ENCODE results near the gene PCP2.

PCP2 gene

GRCh38 chr19:7633698-7634097 lies at the start of gene PCP2:
PCP2 (minus strand) TSS chr19:7633719; CDS start chr19:7633457, 262 bp downstream.
- no peak for TF ChIP-seq CTCF (IDR thresholded peaks at IDR 0.05)
- peaks cover 0 to 18% (median 0%) of the 10 kb centered on the region in 3 donors for H3K36me3 ChIP-seq
- H3K9me3 ChIP-seq, result no peaks in the 10 kb centered on the region
- no peak within 1 kb of the TSS for H3K27ac ChIP-seq
- no peak within 1 kb of the TSS for H3K4me3 ChIP-seq
- no peak for DNase-seq
- intact Hi-C loops (cut with DNase I; ENCODE audit: low total_unique reads), result no loop called here
- H3K27me3 ChIP-seq, result peaks cover 0 to 37% of the 10 kb centered on the region in 2 donors
- H3K4me1 ChIP-seq, result peaks cover under 1 to 34% (median 16%) of the 10 kb centered on the region in 4 donors

- no peak overlapping the region for H3K27ac ChIP-seq
- no peak for DNase-seq
- intact Hi-C loops (cut with DNase I; ENCODE audit: low total_unique reads), result loop anchor here (5.0 to 10.0 kb wide), 2 partner anchors 118 to 585 kb away; no protein-coding TSS in a partner anchor
- peaks cover 20 to 29% (median 24%) of the 10 kb centered on the region in 3 donors for H3K36me3 ChIP-seq
- peak overlapping the region; percentile 79 to 100 for H3K4me3 ChIP-seq
- peaks cover 0 to 20% (median 11%) of the 10 kb centered on the region in 4 donors for H3K4me1 ChIP-seq
- no peak for TF ChIP-seq CTCF (IDR thresholded peaks at IDR 0.05)
- peaks cover 0 to 27% of the 10 kb centered on the region in 2 donors for H3K27me3 ChIP-seq
- no peaks in the 10 kb centered on the region for H3K9me3 ChIP-seq
Measured at GRCh38 chr19:7682175-7682855, 48.8 kb upstream of the PCP2 start.

- Histone ChIP-seq H3K9me3 (no peaks in the 10 kb centered on the region), H3K4me3 (peak overlapping the region; percentile 79 to 100), H3K27ac (peak overlapping the region; percentile 77 to 88), H3K4me1 (peaks cover 0 to 20% (median 11%) of the 10 kb centered on the region in 4 donors), H3K27me3 (peaks cover 0 to 33% of the 10 kb centered on the region in 2 donors), H3K36me3 (peaks cover 20 to 29% (median 24%) of the 10 kb centered on the region in 3 donors)
- peak; percentile 35 to 36 for TF ChIP-seq CTCF (IDR thresholded peaks at IDR 0.05)
- peak; percentile 85 to 86 for DNase-seq
- intact Hi-C loops (cut with DNase I; ENCODE audit: low total_unique reads), result loop anchor here (5.0 to 10.0 kb wide), 2 partner anchors 117 to 584 kb away; no protein-coding TSS in a partner anchor
Measured at GRCh38 chr19:7681340-7682174, 48.0 kb upstream of the PCP2 start.

GRCh38 chr19:7680606-7681339 lies 47.3 kb upstream of the PCP2 start, which contains the start of gene TRAPPC5:
TRAPPC5 (plus strand) TSS chr19:7680833; CDS start chr19:7682254, 1,421 bp downstream.
- peak; percentile 96 to 97 for TF ChIP-seq CTCF (IDR thresholded peaks at IDR 0.05)
- Histone ChIP-seq H3K27me3 (peaks cover 0 to 41% of the 10 kb centered on the region in 2 donors), H3K4me3 (peak within 1 kb of the TSS; percentile 79 to 100), H3K27ac (peak within 1 kb of the TSS; percentile 77 to 88), H3K9me3 (no peaks in the 10 kb centered on the region), H3K4me1 (peaks cover 0 to 20% (median 11%) of the 10 kb centered on the region in 4 donors), H3K36me3 (peaks cover 20 to 29% (median 24%) of the 10 kb centered on the region in 3 donors)
- DNase-seq, result peak; percentile 77 to 89
- intact Hi-C loops (cut with DNase I; ENCODE audit: low total_unique reads), result loop anchor here (5.0 to 10.0 kb wide), 2 partner anchors 116 to 583 kb away; no protein-coding TSS in a partner anchor

Measured in tibial artery (tissue), 4 donors.